Measurements from ENCODE around the gene ZNF280A. TPM values are rescaled to one million over a fixed set of nuclear protein-coding genes. Genes with fewer than 3 reads are reported as not detected.
A peak's percentile ranks its signal among the peaks of the same experiment; 100 is the strongest.
"Not testable (repeated sequence)": the region's sequence is repeated elsewhere in the genome, so short reads cannot be mapped to it uniquely, and the experiment has no call there.

The ZNF280A gene
- total RNA-seq, 1 donor from 2014 or later, result not detected

DNA sequence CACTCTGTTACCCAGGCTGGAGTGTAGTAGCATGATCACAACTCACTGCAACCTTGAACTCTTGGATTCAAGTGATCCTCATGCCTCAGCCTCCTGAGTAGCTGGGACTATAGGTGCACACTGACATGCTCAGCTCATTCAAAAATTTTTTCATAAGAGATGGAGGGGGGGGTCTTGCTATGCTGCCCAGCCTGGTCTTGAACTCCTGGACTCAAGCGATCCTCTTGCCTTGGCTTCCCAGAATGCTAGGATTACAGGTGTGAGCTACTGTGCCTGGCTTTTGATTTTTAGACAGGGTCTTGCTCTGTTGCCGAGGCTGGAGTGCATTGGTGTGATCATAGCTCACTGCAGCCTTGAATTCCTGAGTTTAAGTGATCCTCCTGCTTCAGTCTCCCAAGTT is 25.0 kb upstream of the ZNF280A start:
- no peak for DNase-seq (ENCODE audit: low spot score)

- DNase-seq (ENCODE audit: low spot score), result no peak
These were observed 18.3 kb upstream of the ZNF280A start for GRCh38 chr22:22538226-22538989.

GRCh38 chr22:22536916-22537315 is 16.8 kb upstream of the ZNF280A start:
- no peak for DNase-seq (ENCODE audit: low spot score)

DNA sequence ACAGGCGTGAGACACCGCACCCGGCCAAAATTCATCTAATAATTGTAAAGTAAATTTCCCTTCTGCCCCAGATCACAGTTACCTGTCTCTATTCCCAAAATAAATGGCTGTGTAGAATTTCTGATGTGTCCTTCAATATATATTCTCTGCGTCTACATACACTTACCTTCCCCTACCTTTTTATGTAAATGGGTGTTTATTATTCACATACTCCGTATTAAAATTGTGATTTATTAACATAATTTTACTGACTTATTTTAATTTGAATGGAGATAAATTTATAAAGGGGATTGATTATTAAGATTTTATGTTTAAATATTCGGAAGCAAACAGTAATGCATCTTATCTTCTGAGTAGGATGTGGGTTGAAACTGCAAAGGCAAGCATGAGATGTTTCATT is 16.4 kb upstream of the ZNF280A start:
- no peak for DNase-seq (ENCODE audit: low spot score)

DNA sequence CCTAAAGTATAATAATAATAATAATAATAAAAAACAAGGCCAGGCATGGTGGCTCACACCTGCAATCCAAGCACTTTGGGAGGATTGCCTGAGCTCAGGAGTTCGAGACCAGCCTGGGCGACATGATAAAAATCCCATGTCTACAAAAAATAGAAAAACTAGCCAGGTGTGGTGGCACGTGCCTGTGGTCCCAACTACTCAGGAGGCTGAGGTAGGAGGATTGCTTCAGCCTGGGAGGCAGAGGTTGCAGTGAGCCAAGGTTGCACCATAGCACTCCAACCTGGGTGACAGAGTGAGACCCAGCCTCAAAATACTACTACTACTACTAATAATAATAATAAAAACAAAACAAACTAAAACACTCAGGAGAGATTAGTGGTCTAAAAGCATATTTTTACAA is 15.6 kb upstream of the ZNF280A start:
- DNase-seq (ENCODE audit: low spot score), result no peak

DNA sequence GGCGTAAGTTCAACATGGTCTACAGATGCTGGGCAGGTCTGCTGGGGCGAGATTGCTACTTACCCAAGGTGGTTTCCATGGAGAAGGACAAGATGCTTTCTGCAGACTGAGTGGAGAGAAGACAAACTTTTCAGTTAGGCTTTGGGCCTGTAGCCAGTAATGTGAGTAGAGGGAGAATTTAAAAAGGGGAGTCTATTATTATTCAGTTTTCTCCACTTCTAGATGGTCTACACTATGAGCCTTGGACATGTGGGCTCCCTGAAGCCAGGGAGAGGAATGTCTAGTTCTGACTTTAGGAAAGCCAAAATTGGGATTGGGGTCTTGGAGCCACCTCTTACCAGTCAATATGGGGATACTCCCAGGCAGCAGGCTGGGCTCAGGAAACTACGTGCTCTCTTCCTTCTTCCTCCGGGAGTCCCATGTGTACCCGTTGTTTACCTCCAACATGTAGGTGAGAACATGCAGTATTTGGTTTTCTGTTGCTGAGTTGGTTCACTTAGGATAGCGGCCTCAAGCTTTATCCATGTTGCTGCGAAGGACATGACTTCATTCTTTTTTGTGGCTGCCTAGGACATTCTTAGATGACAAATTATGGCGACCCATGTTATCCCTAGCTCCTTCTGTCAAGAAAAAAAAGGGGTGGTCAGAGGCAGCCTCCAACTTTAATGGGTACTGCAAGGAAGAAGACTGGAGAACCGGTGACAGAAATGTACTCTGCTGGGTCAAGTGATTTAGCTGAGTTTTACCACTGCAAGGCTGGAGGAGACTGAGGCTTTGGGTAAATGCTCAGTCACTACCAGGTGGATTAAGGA is 14.7 kb upstream of the ZNF280A start:
- DNase-seq (ENCODE audit: low spot score), result no peak

DNA sequence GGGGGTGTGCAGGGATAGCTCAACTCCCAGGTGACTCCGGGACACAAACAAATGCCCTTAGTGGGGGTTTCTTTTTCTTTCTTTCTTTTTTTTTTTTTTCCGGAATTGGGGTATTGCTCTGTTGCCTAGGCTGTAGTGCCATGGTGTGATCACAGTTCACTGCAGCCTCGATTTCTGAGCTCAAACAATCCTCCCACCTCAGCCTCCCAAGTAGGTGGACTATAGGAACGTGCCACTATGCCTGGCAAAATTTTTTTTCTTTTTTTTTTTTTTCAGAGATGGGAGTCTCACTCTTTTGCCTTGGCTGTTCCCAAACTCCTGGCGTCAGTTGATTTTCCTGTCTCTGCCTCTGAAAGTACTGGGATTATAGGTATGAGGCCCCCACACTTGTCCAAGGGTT is 13.8 kb upstream of the ZNF280A start:
- no peak for DNase-seq (ENCODE audit: low spot score)

- DNase-seq (ENCODE audit: low spot score), result no peak
These were observed 13.3 kb upstream of the ZNF280A start for GRCh38 chr22:22533417-22533816.

GRCh38 chr22:22532547-22533071 is 12.5 kb upstream of the ZNF280A start:
- peak; percentile 9 for DNase-seq (ENCODE audit: low spot score)

GRCh38 chr22:22531770-22532546 is 11.9 kb upstream of the ZNF280A start:
- DNase-seq (ENCODE audit: low spot score), result no peak

GRCh38 chr22:22528780-22529179 is 8.7 kb upstream of the ZNF280A start:
- DNase-seq (ENCODE audit: low spot score), result no peak

GRCh38 chr22:22527312-22527711 is 7.2 kb upstream of the ZNF280A start:
- no peak for DNase-seq (ENCODE audit: low spot score)

GRCh38 chr22:22526125-22526912 is 6.2 kb upstream of the ZNF280A start:
- no peak for DNase-seq (ENCODE audit: low spot score)

DNA sequence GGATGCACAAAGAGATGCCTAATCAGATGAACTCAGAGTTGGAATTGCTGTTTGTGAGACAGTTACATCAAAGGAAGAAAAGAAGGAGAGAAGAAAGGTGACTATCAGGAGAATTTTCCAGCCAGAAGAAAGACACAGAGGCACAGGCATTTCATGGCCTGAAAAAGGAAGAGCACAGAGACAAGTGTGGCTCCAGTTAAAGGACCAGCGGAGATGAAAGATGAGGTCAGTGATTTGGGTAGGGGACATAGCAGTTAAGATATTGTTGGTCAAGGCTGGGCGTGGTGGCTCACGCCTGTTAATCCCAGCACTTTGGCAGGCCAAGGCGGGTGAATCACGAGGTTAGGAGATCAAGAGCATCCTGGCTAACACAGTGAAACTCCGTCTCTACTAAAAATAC is 3.4 kb upstream of the ZNF280A start:
- no peak for DNase-seq (ENCODE audit: low spot score)

GRCh38 chr22:22521631-22522030 is 1.6 kb upstream of the ZNF280A start:
- no peak for DNase-seq (ENCODE audit: low spot score)

DNA sequence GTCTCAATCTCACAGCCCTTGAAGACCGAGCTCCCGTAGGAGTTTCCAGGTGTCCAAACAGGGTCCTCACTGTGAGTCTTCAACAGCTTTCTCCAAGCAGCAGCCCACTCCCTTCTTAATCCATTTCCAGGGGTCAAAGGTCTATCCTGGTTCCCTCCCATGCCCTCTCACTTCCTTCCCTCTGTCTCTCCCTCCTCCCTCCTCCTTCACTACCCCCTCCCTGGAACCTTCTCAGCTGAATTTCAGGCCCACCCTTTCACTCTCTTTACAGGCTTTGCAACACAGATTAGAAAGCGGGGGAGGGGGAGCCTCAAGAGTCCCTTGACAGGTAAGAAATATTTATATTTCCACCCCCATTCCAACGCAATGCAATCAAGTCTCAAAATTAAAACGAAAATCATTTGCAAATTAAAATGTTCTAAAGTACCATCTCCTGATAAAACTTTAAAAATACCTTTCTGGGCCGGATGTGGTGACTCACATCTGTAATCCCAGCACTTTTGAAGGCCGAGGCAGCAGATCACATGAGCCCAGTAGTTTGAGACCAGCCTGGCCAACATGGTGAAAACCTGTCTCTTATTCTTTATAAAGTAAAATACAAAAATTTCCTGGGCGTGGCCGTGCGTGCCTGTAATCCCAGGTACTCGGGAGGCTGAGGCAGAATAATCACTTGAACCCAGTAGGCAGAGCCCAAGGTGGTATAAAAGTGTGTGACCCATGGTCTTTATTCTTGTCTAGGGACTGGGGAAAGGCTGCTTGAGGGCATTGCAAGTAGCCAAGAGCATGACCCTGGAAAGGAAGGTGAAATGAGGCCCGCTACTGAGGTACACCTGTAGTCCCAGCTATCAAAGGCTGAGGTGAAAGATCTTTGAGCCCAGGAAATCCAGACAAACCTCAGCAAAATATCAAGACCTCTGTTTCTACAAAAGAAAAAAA is 865 bp upstream of the ZNF280A start:
- DNase-seq (ENCODE audit: low spot score), result no peak

DNA sequence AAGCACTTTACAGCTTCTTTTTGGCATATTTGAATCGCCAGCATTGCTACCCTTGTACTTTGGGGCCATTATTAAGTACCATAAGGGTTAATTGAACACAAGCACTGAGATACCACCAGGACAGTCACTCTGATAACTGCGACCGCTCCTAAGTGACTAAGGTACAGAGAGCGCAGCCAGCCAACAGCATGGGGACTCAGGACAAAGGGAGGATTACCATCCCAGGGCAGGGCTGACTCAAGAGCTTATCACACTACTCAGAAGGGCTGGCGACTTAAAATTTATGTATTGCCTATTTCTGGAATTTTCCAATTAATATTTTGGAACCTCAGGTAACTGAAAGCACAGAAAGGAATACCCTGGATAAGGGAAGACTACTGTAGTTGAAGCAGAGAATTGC is 479 bp downstream of the ZNF280A start:
- DNase-seq (ENCODE audit: low spot score), result no peak

GRCh38 chr22:22516992-22517391 is 3.1 kb downstream of the ZNF280A start:
- no peak for DNase-seq (ENCODE audit: low spot score)

DNA sequence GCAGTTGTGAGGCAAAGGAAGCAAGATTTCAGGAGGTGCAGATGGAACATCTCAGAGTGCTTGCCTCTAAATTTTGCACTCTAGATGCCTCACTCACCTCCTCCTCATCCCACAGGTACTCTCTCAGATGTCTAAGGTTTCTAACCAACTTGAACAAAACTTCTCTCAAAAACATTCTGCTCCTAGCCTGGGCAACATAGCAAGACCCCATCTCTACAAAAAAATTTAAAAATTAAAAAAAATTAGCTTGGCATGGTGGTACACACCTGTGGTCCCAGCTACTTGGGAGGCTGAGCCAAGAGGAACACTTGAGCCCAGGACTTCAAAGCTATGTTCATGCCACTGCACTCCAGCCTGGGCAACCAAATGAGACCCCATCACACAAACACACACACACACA is 4.2 kb downstream of the ZNF280A start:
- DNase-seq (ENCODE audit: low spot score), result no peak

DNA sequence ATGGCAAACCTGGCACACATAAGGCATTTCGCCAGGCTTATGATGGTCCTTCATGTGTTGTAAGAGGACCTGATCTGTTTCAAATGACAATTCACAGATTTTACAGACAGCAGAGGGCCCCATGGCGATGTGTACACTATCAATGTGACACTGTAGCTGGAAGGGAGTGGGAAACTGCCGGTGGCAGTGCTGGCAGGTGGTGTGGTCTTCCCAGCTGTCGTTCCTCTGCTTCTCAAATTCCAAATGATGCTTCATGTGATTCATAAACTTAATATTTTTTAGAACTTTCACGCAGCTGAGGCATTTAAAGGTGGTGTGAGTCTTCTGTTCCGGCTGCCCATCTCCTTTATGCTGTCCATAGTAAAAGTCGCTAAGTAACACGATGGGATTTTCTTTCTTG is 5.6 kb downstream of the ZNF280A start:
- not testable (repeated sequence) for DNase-seq (ENCODE audit: low spot score)

Data from mesenteric fat pad (tissue), 1 donor.